Peyer's patch (tissue), 4 donors: ENCODE data around the gene B3GALT6.
"Not testable (repeated sequence)": the region's sequence is repeated elsewhere in the genome, so short reads cannot be mapped to it uniquely, and the experiment has no call there.

ENCODE experiments used
- POLR2A ChIP-seq, 2 donors: fragments of 450-650 bp; IDR thresholded peaks; one replicate each; pipeline ENCODE4 v1.5.1; 2017; ENCODE audit warnings: antibody characterized with exemption in 2 of 2, mild to moderate bottlenecking in 2 of 2, moderate library complexity in 2 of 2
- TF ChIP-seq, protein P1 (sequence below), 6 experiments: fragments of 450-650 bp in 4 of 6; fragments of 200-600 bp in 2 of 6; sonication (generic) in 1 of 6; IDR thresholded peaks; one replicate each; pipeline ENCODE4 v1.5.1; 2017 to 2019; ENCODE audit warnings: antibody characterized with exemption in 6 of 6, mild to moderate bottlenecking in 3 of 6, moderate library complexity in 1 of 6

DNA sequence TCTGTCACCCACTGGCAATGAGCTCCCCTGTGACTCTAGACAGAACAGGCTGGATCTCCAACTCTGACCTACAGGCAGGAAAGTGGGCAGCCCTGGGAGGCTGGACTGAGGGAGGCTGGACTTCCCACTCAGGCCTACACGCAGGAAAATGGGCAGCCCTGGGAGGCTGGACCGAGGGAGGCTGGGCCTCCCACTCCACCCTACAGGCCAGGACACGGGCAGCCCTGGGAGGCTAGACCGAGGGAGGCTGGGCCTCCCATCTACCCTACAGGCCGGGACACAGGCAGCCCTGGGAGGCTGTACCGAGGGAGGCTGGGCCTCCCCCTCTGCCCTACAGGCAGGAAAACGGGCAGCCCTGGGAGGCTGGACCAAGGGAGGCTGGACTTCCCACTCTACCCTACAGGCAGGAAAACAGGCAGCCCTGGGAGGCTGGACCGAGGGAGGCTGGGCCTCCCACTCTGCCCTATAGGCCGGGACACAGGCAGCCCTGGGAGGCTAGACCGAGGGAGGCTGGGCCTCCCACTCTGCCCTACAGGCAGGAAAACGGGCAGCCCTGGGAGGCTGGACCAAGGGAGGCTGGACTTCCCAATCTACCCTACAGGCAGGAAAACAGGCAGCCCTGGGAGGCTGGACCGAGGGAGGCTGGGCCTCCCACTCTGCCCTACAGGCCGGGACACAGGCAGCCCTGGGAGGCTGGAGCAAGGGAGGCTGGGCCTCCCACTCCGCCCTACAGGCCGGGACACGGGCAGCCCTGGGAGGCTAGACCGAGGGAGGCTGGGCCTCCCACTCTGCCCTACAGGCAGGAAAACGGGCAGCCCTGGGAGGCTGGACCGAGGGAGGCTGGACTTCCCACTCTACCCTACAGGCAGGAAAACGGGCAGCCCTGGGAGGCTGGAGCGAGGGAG lies 16.2 kb downstream of the B3GALT6 start:
- TF ChIP-seq, protein P1, sequence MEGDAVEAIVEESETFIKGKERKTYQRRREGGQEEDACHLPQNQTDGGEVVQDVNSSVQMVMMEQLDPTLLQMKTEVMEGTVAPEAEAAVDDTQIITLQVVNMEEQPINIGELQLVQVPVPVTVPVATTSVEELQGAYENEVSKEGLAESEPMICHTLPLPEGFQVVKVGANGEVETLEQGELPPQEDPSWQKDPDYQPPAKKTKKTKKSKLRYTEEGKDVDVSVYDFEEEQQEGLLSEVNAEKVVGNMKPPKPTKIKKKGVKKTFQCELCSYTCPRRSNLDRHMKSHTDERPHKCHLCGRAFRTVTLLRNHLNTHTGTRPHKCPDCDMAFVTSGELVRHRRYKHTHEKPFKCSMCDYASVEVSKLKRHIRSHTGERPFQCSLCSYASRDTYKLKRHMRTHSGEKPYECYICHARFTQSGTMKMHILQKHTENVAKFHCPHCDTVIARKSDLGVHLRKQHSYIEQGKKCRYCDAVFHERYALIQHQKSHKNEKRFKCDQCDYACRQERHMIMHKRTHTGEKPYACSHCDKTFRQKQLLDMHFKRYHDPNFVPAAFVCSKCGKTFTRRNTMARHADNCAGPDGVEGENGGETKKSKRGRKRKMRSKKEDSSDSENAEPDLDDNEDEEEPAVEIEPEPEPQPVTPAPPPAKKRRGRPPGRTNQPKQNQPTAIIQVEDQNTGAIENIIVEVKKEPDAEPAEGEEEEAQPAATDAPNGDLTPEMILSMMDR (IDR thresholded peaks at IDR 0.05) = not testable (repeated sequence)
- not testable (repeated sequence) for TF ChIP-seq POLR2A (IDR thresholded peaks at IDR 0.05)
